Breast epithelium (tissue), 3 donors: ENCODE measurements around the gene DAPK3.
A peak's percentile ranks its signal among the peaks of the same experiment; 100 is the strongest.

ENCODE experiments used
- CTCF ChIP-seq, 3 donors: fragments of 450-650 bp; IDR thresholded peaks; one replicate each; pipeline ENCODE4 v1.5.1; 2016 to 2017; ENCODE audit warnings: antibody characterized with exemption in 3 of 3, mild to moderate bottlenecking in 3 of 3, moderate library complexity in 3 of 3
- POLR2A ChIP-seq: fragments of 450-650 bp; IDR thresholded peaks from one replicate; pipeline ENCODE4 v1.6.1; 2016; ENCODE audit warnings: antibody characterized with exemption, mild to moderate bottlenecking, moderate library complexity
- POLR2AphosphoS5 ChIP-seq, 3 donors: sonication (generic); formaldehyde crosslinking; IDR thresholded peaks; one replicate each; pipeline ENCODE4 v1.6.1; 2017; ENCODE audit warnings: antibody characterized with exemption in 3 of 3

GRCh38 chr19:3984908-3985642, 14.2 kb upstream of the DAPK3 start, which contains the start of gene EEF2:
- TF ChIP-seq CTCF (IDR thresholded peaks at IDR 0.05) (no peak), POLR2A (peak; percentile 99), POLR2AphosphoS5 (IDR thresholded peaks at IDR 0.05) (peak; percentile 100)
